HUES48 (cell line): ENCODE measurements around the gene GRAMD2B.
A peak's percentile ranks its signal among the peaks of the same experiment; 100 is the strongest.
"Not testable (repeated sequence)": the region's sequence is repeated elsewhere in the genome, so short reads cannot be mapped to it uniquely, and the experiment has no call there.

Source experiments
- H3K27ac ChIP-seq: one replicate; pipeline ENCODE4 v1.7.0; 2013; ENCODE audit warnings: low read depth, low read length, inconsistent platforms
- H3K27me3 ChIP-seq: 2 replicates; pipeline ENCODE4 v1.6.1; 2013; ENCODE audit warnings: mild to moderate bottlenecking, low read length; ENCODE audit not compliant: control insufficient read depth, insufficient read depth
- H3K36me3 ChIP-seq: 2 replicates; pipeline ENCODE4 v1.6.1; 2013; ENCODE audit warnings: low read length; ENCODE audit not compliant: control insufficient read depth, insufficient read depth
- H3K4me1 ChIP-seq: 2 replicates; pipeline ENCODE4 v1.6.1; 2013; ENCODE audit warnings: mild to moderate bottlenecking, low read length; ENCODE audit not compliant: control insufficient read depth, insufficient read depth
- H3K4me3 ChIP-seq: 2 replicates; pipeline ENCODE4 v1.5.1; 2013; ENCODE audit warnings: mild to moderate bottlenecking, low read depth, low read length
- H3K9ac ChIP-seq: 2 replicates; pipeline ENCODE4 v1.6.1; 2013; ENCODE audit warnings: mild to moderate bottlenecking, low read depth, low read length, moderate library complexity
- H3K9me3 ChIP-seq: 2 replicates; pipeline ENCODE4 v1.6.1; 2013; ENCODE audit warnings: low read length; ENCODE audit not compliant: control insufficient read depth, insufficient read depth

GRAMD2B gene

DNA sequence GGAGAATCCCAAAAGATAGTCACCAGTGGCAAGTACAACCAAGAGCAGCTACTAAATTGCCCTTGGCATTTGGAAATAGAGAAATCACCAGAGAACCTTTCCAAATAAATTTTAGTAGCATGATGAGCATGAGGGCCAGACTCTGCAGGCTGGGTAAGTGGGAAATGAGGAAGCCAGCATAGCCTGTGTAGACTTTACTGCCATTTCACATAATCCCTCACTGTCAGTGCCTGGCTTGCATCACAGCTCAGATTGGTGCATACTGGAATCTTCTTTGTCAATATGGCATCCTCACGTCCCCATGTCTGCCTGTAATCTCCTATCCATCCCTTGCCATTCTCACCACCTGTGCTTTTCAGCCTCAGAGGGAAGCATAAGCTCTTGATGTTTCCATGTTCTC lies 14.5 kb downstream of the GRAMD2B start:
- H3K36me3 ChIP-seq = peaks cover 15% of the 10 kb centered on the region
- H3K4me1 ChIP-seq = no peaks in the 10 kb centered on the region
- H3K27ac ChIP-seq = no peak overlapping the region
- no peaks in the 10 kb centered on the region for H3K27me3 ChIP-seq
- no peak overlapping the region for H3K4me3 ChIP-seq
- H3K9ac ChIP-seq = no peak overlapping the region
- no peaks in the 10 kb centered on the region for H3K9me3 ChIP-seq

GRCh38 chr5:126438267-126438666 lies 15.1 kb downstream of the GRAMD2B start:
- Histone ChIP-seq H3K9me3 (no peaks in the 10 kb centered on the region), H3K9ac (no peak overlapping the region), H3K36me3 (peaks cover 15% of the 10 kb centered on the region), H3K27me3 (no peaks in the 10 kb centered on the region), H3K27ac (no peak overlapping the region), H3K4me3 (no peak overlapping the region), H3K4me1 (no peaks in the 10 kb centered on the region)

DNA sequence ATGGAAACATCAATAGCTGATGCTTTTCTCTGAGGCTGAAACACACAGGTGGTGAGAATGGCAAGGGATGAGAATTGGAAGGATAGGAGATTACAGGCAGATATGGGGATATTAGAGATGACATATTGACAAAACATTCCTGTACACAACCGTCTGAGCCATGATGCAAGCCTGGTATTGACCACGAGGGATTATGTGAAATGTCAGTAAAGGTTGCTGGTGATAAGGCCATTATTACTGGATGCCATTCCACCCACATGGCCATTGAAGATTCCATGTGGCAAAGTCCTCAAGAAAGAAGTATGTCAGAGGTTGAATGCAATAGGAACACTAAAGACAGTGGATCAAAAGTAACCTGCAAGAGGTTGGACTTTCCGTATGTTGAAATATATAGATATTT lies 15.7 kb downstream of the GRAMD2B start:
- Histone ChIP-seq H3K36me3 (peaks cover 15% of the 10 kb centered on the region), H3K9ac (no peak overlapping the region), H3K27me3 (no peaks in the 10 kb centered on the region), H3K4me1 (no peaks in the 10 kb centered on the region), H3K27ac (no peak overlapping the region), H3K4me3 (no peak overlapping the region), H3K9me3 (no peaks in the 10 kb centered on the region)

GRCh38 chr5:126439724-126440123 lies 16.5 kb downstream of the GRAMD2B start:
- H3K9me3 ChIP-seq, H3K4me1 ChIP-seq, H3K27ac ChIP-seq, H3K9ac ChIP-seq, H3K27me3 ChIP-seq, H3K4me3 ChIP-seq: not testable (repeated sequence)
- H3K36me3 ChIP-seq = peaks cover 15% of the 10 kb centered on the region

- Histone ChIP-seq H3K9ac (no peak overlapping the region), H3K27me3 (no peaks in the 10 kb centered on the region), H3K4me1 (no peaks in the 10 kb centered on the region), H3K4me3 (no peak overlapping the region), H3K27ac (no peak overlapping the region), H3K36me3 (peaks cover 13% of the 10 kb centered on the region; the same call in 1 of the 2 replicates), H3K9me3 (no peaks in the 10 kb centered on the region)
Measured at GRCh38 chr5:126441230-126441629, 18.0 kb downstream of the GRAMD2B start.

GRCh38 chr5:126443374-126443851 lies 20.2 kb downstream of the GRAMD2B start:
- Histone ChIP-seq H3K36me3 (peaks cover 5% of the 10 kb centered on the region; the same call in 1 of the 2 replicates), H3K4me1 (no peaks in the 10 kb centered on the region), H3K27ac (peak overlapping the region; percentile 72), H3K9ac (no peak overlapping the region), H3K4me3 (no peak overlapping the region), H3K9me3 (no peaks in the 10 kb centered on the region), H3K27me3 (no peaks in the 10 kb centered on the region)

- H3K27me3 ChIP-seq = no peaks in the 10 kb centered on the region
- no peak overlapping the region for H3K27ac ChIP-seq
- H3K9me3 ChIP-seq = no peaks in the 10 kb centered on the region
- no peak overlapping the region for H3K4me3 ChIP-seq
- H3K4me1 ChIP-seq = no peaks in the 10 kb centered on the region
- H3K9ac ChIP-seq = no peak overlapping the region
- H3K36me3 ChIP-seq = no peaks in the 10 kb centered on the region; the same call in 1 of the 2 replicates
Measured at GRCh38 chr5:126444137-126444536, 20.9 kb downstream of the GRAMD2B start.

GRCh38 chr5:126445502-126446174 lies 22.4 kb downstream of the GRAMD2B start:
- Histone ChIP-seq H3K27ac (no peak overlapping the region), H3K27me3 (no peaks in the 10 kb centered on the region), H3K9ac (no peak overlapping the region), H3K36me3 (no peaks in the 10 kb centered on the region; the same call in 1 of the 2 replicates), H3K4me1 (no peaks in the 10 kb centered on the region), H3K9me3 (no peaks in the 10 kb centered on the region), H3K4me3 (no peak overlapping the region)

DNA sequence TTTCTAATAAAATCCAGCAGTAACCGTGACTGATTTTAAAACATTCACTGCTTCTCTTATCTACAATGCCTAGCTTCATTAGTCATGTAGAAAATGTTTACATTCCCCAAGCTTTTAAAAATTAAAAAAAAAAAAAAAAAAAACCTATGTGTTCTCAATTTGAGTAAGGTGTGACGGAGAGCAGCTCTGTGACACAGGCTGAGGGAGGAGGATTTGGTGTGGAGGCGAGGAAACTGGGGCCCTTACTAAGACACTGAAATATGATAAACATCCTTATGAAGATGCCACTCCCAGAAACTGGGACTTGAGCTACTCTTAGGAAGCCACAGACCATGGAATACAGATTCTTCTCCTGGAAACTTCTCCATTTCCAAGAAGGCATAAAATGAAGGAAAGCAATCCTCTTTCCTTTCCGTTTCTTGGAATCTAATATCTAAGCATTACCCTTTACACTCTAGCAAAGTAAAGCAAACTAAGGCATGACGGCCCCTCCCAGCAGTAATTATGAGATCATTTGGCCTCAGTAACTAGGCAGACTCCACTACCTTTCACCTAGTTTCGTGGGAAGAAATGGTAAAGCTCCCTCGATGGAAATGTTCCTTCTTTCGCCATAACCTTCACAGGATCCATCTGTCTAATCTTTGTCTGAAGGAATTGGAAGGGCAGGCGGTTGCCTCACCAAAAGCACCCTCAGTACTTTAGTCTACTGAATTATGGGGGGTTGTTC lies 23.5 kb downstream of the GRAMD2B start:
- no peaks in the 10 kb centered on the region for H3K27me3 ChIP-seq
- no peak overlapping the region for H3K4me3 ChIP-seq
- H3K27ac ChIP-seq = no peak overlapping the region
- no peaks in the 10 kb centered on the region; the same call in 1 of the 2 replicates for H3K36me3 ChIP-seq
- no peaks in the 10 kb centered on the region for H3K4me1 ChIP-seq
- H3K9ac ChIP-seq = no peak overlapping the region
- no peaks in the 10 kb centered on the region for H3K9me3 ChIP-seq

DNA sequence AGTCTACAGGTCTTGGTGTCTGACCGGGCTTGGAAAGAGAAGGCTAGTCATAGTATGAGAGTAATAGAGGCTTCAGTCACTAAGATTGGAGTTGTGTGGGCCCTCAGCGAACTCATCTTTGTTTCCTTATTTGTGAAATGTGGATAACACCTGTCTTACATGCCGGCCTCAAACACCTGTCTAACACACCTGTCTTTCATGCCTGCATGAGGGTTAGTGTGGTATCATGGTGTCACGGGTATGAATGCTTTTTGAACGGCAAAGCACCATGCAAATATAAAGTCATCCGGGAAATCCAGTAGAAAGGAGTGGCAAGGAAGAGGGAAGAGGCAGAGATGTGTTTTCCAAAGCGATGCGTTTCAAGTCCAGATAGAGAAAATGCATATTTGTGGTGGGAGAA lies 25.5 kb downstream of the GRAMD2B start:
- no peaks in the 10 kb centered on the region for H3K4me1 ChIP-seq
- peaks cover 7% of the 10 kb centered on the region; the same call in 1 of the 2 replicates for H3K36me3 ChIP-seq
- H3K27ac ChIP-seq = no peak overlapping the region

DNA sequence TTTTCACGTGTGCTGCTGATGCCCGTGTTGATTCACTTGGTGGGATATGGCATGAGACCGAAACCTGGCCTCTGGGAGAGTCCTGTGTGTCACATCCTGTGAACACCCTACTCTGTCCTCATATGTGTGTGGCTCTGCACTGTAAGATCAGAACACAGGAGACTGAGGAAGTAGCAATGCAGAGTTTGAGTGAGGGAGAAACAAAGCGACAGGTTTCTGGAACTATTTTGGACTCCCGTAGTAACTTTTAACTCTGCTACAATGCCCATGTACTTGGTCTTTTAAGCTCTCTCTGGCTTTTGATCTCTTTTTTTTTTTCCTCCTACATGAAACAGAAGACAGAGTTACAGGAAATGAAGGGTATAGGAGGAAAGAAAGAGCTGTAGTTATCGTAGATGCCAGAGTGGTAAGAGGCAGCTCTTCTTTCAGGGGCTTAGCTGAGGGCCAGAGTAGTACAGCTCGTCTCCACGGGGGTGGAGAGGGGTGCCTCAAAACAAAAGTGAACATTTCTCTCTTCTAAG lies 26.6 kb downstream of the GRAMD2B start:
- Histone ChIP-seq H3K27ac (no peak overlapping the region), H3K4me1 (no peaks in the 10 kb centered on the region), H3K9ac (no peak overlapping the region), H3K36me3 (peaks cover 7% of the 10 kb centered on the region; the same call in 1 of the 2 replicates), H3K9me3 (no peaks in the 10 kb centered on the region), H3K27me3 (no peaks in the 10 kb centered on the region), H3K4me3 (no peak overlapping the region)

More for the DNA sequence above, 25.5 kb downstream of the GRAMD2B start:
- H3K27me3 ChIP-seq = no peaks in the 10 kb centered on the region
- H3K4me3 ChIP-seq = no peak overlapping the region
- no peaks in the 10 kb centered on the region for H3K9me3 ChIP-seq
- no peak overlapping the region for H3K9ac ChIP-seq
